Esophagus squamous epithelium (tissue), 4 donors: ENCODE measurements around the gene SMIM32.

Source experiments
- POLR2A ChIP-seq, 4 donors: fragments of 450-650 bp; IDR thresholded peaks; one replicate each; pipeline ENCODE4 v1.6.1; 2017; ENCODE audit warnings: antibody characterized with exemption in 4 of 4, mild to moderate bottlenecking in 4 of 4, moderate library complexity in 3 of 4
- TF ChIP-seq, protein P1 (sequence below), 6 experiments: fragments of 450-650 bp in 4 of 6; fragments of 200-600 bp in 2 of 6; sonication (generic) in 2 of 6; IDR thresholded peaks; one replicate each; pipeline ENCODE4 v1.5.1; 2016 to 2019; ENCODE audit warnings: antibody characterized with exemption in 6 of 6, mild to moderate bottlenecking in 4 of 6, moderate library complexity in 4 of 6

DNA sequence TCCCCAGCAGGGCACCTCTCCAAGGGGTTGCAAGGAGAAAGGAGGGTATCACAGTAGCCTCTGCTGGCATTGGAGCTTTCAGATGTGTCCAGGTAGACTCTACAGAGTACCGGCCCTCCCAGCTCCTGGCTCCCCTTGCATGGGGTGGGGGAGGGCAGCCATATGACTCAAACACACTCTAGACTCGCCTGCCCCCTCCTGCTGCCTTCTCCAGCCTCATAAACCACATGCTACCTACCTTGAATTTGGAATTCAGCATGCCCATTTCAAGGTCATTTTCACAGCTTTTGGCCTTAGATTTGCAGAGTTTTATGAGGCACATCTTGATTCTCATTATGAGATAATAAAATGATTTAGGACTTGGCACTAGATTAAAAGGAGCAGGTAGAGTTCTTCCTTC, 32.8 kb upstream of the SMIM32 start:
- TF ChIP-seq, protein P1, sequence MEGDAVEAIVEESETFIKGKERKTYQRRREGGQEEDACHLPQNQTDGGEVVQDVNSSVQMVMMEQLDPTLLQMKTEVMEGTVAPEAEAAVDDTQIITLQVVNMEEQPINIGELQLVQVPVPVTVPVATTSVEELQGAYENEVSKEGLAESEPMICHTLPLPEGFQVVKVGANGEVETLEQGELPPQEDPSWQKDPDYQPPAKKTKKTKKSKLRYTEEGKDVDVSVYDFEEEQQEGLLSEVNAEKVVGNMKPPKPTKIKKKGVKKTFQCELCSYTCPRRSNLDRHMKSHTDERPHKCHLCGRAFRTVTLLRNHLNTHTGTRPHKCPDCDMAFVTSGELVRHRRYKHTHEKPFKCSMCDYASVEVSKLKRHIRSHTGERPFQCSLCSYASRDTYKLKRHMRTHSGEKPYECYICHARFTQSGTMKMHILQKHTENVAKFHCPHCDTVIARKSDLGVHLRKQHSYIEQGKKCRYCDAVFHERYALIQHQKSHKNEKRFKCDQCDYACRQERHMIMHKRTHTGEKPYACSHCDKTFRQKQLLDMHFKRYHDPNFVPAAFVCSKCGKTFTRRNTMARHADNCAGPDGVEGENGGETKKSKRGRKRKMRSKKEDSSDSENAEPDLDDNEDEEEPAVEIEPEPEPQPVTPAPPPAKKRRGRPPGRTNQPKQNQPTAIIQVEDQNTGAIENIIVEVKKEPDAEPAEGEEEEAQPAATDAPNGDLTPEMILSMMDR (IDR thresholded peaks at IDR 0.05): no peak
- no peak for TF ChIP-seq POLR2A (IDR thresholded peaks at IDR 0.05)
